HepG2 (cell line): ENCODE data around the gene TXNDC12.

Source experiments
- BRCA1 ChIP-seq: sonication (generic); formaldehyde crosslinking; IDR thresholded peaks from 2 replicates; pipeline ENCODE4 v1.4.0; 2020; ENCODE audit warnings: missing genetic modification reagents
- PHF8 ChIP-seq: sonication (generic); formaldehyde crosslinking; IDR thresholded peaks from 2 replicates; pipeline ENCODE4 v1.5.0; 2020; ENCODE audit warnings: missing genetic modification reagents
- RBAK ChIP-seq: sonication (generic); formaldehyde crosslinking; IDR thresholded peaks from 2 replicates; pipeline ENCODE4 v1.5.1; 2020; ENCODE audit warnings: mild to moderate bottlenecking, missing genetic modification reagents
- TF ChIP-seq, protein P1 (sequence below): sonication (generic); formaldehyde crosslinking; IDR thresholded peaks from 2 replicates; pipeline ENCODE4 v1.4.0; 2020; ENCODE audit warnings: missing genetic modification reagents
- TF ChIP-seq, protein P2 (sequence below): sonication (generic); formaldehyde crosslinking; IDR thresholded peaks from 2 replicates; pipeline ENCODE4 v1.4.0; 2020; ENCODE audit warnings: missing genetic modification reagents, borderline replicate concordance
- TF ChIP-seq, protein P3 (sequence below): sonication (generic); formaldehyde crosslinking; IDR thresholded peaks from 2 replicates; pipeline ENCODE4 v1.5.0; 2020; ENCODE audit warnings: missing genetic modification reagents

DNA sequence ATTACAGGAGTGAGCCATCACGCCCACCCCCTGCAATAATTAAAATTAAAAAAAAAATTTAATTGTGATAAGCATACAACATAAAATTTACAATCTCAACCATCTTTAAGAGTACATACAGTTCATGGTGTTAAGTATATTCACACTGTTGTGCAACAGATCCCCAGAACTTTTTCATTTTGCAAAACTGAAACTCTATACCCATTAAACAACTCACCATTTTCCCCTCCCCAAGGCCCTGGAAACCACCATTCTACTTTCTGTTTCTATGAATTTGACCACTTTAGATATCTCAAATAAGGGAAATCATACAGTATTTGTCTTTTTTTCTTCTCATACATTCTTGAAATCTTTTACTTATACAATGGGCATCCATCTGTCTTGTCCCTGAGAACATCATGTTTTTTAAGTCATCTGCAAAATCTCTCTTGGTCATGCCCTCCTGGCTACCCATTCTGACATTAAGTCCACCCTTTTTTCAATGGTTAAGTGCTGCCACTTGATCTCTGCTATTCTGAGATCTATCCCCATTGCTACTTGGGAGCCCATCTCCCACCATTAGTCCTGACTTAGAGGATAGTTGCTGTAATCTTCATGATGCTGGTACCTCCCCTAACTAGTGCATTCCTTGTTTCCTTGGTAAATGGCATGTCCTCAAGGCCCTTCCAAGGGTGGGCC, 47.5 kb upstream of the TXNDC12 start:
- no peak for TF ChIP-seq PHF8 (CRISPR knock-in tag)
- TF ChIP-seq, protein P1, sequence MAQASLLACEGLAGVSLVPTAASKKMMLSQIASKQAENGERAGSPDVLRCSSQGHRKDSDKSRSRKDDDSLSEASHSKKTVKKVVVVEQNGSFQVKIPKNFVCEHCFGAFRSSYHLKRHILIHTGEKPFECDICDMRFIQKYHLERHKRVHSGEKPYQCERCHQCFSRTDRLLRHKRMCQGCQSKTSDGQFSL, result no peak
- no peak for TF ChIP-seq RBAK
- TF ChIP-seq, protein P2, sequence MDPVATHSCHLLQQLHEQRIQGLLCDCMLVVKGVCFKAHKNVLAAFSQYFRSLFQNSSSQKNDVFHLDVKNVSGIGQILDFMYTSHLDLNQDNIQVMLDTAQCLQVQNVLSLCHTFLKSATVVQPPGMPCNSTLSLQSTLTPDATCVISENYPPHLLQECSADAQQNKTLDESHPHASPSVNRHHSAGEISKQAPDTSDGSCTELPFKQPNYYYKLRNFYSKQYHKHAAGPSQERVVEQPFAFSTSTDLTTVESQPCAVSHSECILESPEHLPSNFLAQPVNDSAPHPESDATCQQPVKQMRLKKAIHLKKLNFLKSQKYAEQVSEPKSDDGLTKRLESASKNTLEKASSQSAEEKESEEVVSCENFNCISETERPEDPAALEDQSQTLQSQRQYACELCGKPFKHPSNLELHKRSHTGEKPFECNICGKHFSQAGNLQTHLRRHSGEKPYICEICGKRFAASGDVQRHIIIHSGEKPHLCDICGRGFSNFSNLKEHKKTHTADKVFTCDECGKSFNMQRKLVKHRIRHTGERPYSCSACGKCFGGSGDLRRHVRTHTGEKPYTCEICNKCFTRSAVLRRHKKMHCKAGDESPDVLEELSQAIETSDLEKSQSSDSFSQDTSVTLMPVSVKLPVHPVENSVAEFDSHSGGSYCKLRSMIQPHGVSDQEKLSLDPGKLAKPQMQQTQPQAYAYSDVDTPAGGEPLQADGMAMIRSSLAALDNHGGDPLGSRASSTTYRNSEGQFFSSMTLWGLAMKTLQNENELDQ (CRISPR knock-in tag), result no peak
- TF ChIP-seq BRCA1, result no peak
- TF ChIP-seq, protein P3, sequence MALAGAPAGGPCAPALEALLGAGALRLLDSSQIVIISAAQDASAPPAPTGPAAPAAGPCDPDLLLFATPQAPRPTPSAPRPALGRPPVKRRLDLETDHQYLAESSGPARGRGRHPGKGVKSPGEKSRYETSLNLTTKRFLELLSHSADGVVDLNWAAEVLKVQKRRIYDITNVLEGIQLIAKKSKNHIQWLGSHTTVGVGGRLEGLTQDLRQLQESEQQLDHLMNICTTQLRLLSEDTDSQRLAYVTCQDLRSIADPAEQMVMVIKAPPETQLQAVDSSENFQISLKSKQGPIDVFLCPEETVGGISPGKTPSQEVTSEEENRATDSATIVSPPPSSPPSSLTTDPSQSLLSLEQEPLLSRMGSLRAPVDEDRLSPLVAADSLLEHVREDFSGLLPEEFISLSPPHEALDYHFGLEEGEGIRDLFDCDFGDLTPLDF (CRISPR knock-in tag), result no peak
